Transverse colon (tissue), 4 donors: ENCODE results near the gene ULBP3. TPM values are rescaled to one million over a fixed set of nuclear protein-coding genes. Genes with fewer than 3 reads are reported as not detected.

Experiments used
- DNase-seq: peaks from one replicate; pipeline ENCODE4 v3.0.0-alpha.2; 2019
- H3K27ac ChIP-seq, 4 donors: fragments of 200-600 bp; sonication (generic); 2 replicates each; pipeline ENCODE4 v1.5.1; 2016 to 2018; ENCODE audit warnings: inconsistent platforms in 4 of 4
- H3K27me3 ChIP-seq: fragments of 200-600 bp; sonication (generic); 2 replicates; pipeline ENCODE4 v1.5.1; 2017; ENCODE audit warnings: inconsistent platforms
- H3K36me3 ChIP-seq, 4 donors: fragments of 200-600 bp; sonication (generic); 2 replicates each; pipeline ENCODE4 v1.5.1; 2017 to 2019; ENCODE audit warnings: inconsistent platforms in 4 of 4
- H3K4me1 ChIP-seq, 4 donors: fragments of 200-600 bp; sonication (generic); 2 replicates each; pipeline ENCODE4 v1.5.1; 2017 to 2020; ENCODE audit warnings: inconsistent platforms in 4 of 4
- H3K4me3 ChIP-seq, 4 donors: fragments of 200-600 bp; sonication (generic); 1 replicate in 1 of 4; 2 replicates in 3 of 4; pipeline versions ENCODE4 v1.5.1 to v1.6.1; 2017 to 2019; ENCODE audit warnings: inconsistent platforms in 4 of 4
- H3K9me3 ChIP-seq, 2 donors: fragments of 200-600 bp; sonication (generic); 2 replicates each; pipeline ENCODE4 v1.5.1; 2017 to 2019; ENCODE audit warnings: inconsistent platforms in 2 of 2
- CTCF ChIP-seq, 5 experiments: fragments of 200-600 bp in 3 of 5; fragments of 450-650 bp in 2 of 5; sonication (generic) in 3 of 5; IDR thresholded peaks; 1 replicate in 2 of 5; 2 replicates in 3 of 5; pipeline ENCODE4 v1.5.1; 2016 to 2017; ENCODE audit warnings: antibody characterized with exemption in 5 of 5, inconsistent platforms in 3 of 5, mild to moderate bottlenecking in 2 of 5, moderate library complexity in 1 of 5
- EP300 ChIP-seq: sonication (generic); formaldehyde crosslinking; IDR thresholded peaks from one replicate; pipeline ENCODE4 v1.6.1; 2017; ENCODE audit warnings: antibody characterized with exemption, low read depth
- POLR2A ChIP-seq: fragments of 450-650 bp; IDR thresholded peaks from one replicate; pipeline ENCODE4 v1.6.1; 2016; ENCODE audit warnings: antibody characterized with exemption, mild to moderate bottlenecking, moderate library complexity
- POLR2AphosphoS5 ChIP-seq, 3 donors: sonication (generic); formaldehyde crosslinking; IDR thresholded peaks; one replicate each; pipeline ENCODE4 v1.6.1; 2016; ENCODE audit warnings: antibody characterized with exemption in 3 of 3
- WGBS, 2 donors: methylation state at CpG; one replicate each; pipeline ENCODE4 v1.1.5; 2018; ENCODE audit warnings: low coverage in 1 of 2; 5-methylcytosine and 5-hydroxymethylcytosine counted together
- in situ Hi-C, 4 donors: fragments of 200-750 bp; cut with MboI; loops; one replicate each; pipeline versions ENCODE4 v1.15.0 to v1.15.1; 2017; ENCODE audit warnings: low sequenced_read_pairs in 3 of 4, low pct_ligation_motif_present in 1 of 4, low pct_unique_long_range_greater_than_20kb in 1 of 4
- intact Hi-C: fragments of 100-400 bp; cut with DNase I; formaldehyde crosslinking; loops from one replicate; pipeline ENCODE4 v1.15.1; 2023; ENCODE audit warnings: low total_unique reads
- total RNA-seq, 4 donors: library from RNA; depleted of rRNA; stranded (reverse); fragments of >200 nt; gene quantifications; one replicate each; pipeline ENCODE4 v1.1.0, GENCODE V29; 2016

Gene ULBP3
- total RNA-seq, 4 donors from 2014 or later: 0.79 to 2.0 TPM; not detected in 2

- Histone ChIP-seq H3K4me3 (no peak overlapping the region), H3K9me3 (no peaks in the 10 kb centered on the region), H3K27me3 (no peaks in the 10 kb centered on the region), H3K4me1 (no peaks in the 10 kb centered on the region), H3K36me3 (no peaks in the 10 kb centered on the region), H3K27ac (no peak overlapping the region)
- intact Hi-C loops: no loop called here
- 93% methylated on average over 3 of the region's 3 CpGs; no CpG with 5 or more reads in 1 of the 2 donors for WGBS, 2 donors
- TF ChIP-seq POLR2A (no peak), CTCF (IDR thresholded peaks at IDR 0.05) (no peak), POLR2AphosphoS5 (IDR thresholded peaks at IDR 0.05) (no peak), EP300 (no peak)
- in situ Hi-C loops: loop anchor here in 2 of 4 donors (25.0 kb wide), 1 partner anchor 722 kb away; no protein-coding TSS in a partner anchor
- no peak for DNase-seq
These were observed 21.4 kb upstream of the ULBP3 start for GRCh38 chr6:150090328-150090727.

DNA sequence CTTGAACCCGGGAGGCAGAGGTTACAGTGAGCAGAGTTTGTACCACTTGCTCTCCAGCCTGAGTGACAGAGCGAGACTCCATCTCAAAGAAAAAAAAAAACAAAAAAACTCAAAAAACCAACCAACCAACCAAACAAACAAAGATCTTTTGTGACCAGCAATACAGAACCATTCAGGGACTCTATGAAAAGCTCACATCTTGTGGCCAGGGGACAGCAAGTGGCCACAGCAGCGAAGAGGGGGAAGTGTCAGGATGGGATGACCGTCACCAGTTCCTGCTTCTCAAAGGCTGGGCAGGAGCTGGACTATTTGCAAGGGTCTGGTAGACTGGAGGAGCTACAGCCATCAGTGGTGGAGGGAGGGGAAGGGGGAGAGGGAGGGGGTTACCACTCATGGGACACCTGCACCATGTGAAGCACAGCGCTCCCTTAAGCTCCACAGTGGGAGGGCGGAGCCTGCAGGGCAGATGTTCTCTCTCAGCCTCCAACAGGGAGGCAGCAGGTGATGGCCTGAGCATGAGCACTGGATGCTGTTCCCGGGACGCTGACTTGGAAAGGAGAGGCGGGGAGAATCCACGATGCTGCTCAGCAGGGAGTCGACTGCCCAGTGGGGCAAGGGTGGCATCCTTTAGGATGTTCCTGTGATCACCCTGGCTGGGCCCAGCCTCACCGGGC lies 19.7 kb upstream of the ULBP3 start:
- Histone ChIP-seq H3K4me1 (no peaks in the 10 kb centered on the region), H3K27ac (no peak overlapping the region), H3K36me3 (no peaks in the 10 kb centered on the region), H3K4me3 (no peak overlapping the region), H3K9me3 (no peaks in the 10 kb centered on the region), H3K27me3 (peaks cover 4% of the 10 kb centered on the region)
- in situ Hi-C loops: loop anchor here in 3 of 4 donors (10.0 to 25.0 kb wide), 2 partner anchors 246 to 724 kb away; no protein-coding TSS in a partner anchor
- no peak for TF ChIP-seq POLR2AphosphoS5 (IDR thresholded peaks at IDR 0.05)
- TF ChIP-seq CTCF (IDR thresholded peaks at IDR 0.05): no peak
- no peak for TF ChIP-seq POLR2A
- no peak for TF ChIP-seq EP300
- intact Hi-C loops: loop anchor here (10.0 kb wide), 1 partner anchor 306 kb away; no protein-coding TSS in a partner anchor
- WGBS, 2 donors: 82 to 100% methylated on average over 2 to 10 of the region's 12 CpGs
- no peak for DNase-seq

GRCh38 chr6:150087336-150087735 lies 18.4 kb upstream of the ULBP3 start:
- in situ Hi-C loops: loop anchor here in 3 of 4 donors (10.0 to 25.0 kb wide), 2 partner anchors 247 to 725 kb away; no protein-coding TSS in a partner anchor
- no peak for DNase-seq
- WGBS, 2 donors: 92 to 100% methylated on average over 1 of the region's 1 CpG
- Histone ChIP-seq H3K36me3 (no peaks in the 10 kb centered on the region), H3K27ac (no peak overlapping the region), H3K4me3 (no peak overlapping the region), H3K4me1 (no peaks in the 10 kb centered on the region), H3K9me3 (no peaks in the 10 kb centered on the region), H3K27me3 (peaks cover 4% of the 10 kb centered on the region)
- no peak for TF ChIP-seq CTCF (IDR thresholded peaks at IDR 0.05)
- no peak for TF ChIP-seq EP300
- TF ChIP-seq POLR2A: no peak
- TF ChIP-seq POLR2AphosphoS5 (IDR thresholded peaks at IDR 0.05): no peak
- intact Hi-C loops: loop anchor here (10.0 kb wide), 1 partner anchor 307 kb away; no protein-coding TSS in a partner anchor

- in situ Hi-C loops (loop anchor here in 3 of 4 donors (10.0 to 25.0 kb wide), 2 partner anchors 249 to 726 kb away; no protein-coding TSS in a partner anchor), intact Hi-C loops (loop anchor here (10.0 kb wide), 1 partner anchor 309 kb away; no protein-coding TSS in a partner anchor)
- H3K9me3 ChIP-seq: no peaks in the 10 kb centered on the region
- H3K27ac ChIP-seq: no peak overlapping the region
- no peak for DNase-seq
- H3K4me1 ChIP-seq: no peaks in the 10 kb centered on the region
- H3K27me3 ChIP-seq: peaks cover 4% of the 10 kb centered on the region
- H3K36me3 ChIP-seq: no peaks in the 10 kb centered on the region
- no peak overlapping the region for H3K4me3 ChIP-seq
- 84 to 88% methylated on average over 7 of the region's 7 CpGs for WGBS, 2 donors
- TF ChIP-seq POLR2A (no peak), EP300 (no peak), POLR2AphosphoS5 (IDR thresholded peaks at IDR 0.05) (no peak), CTCF (IDR thresholded peaks at IDR 0.05) (no peak)
These were observed 17.1 kb upstream of the ULBP3 start for GRCh38 chr6:150086026-150086425.
